Measurements from ENCODE around the gene BCLAF3.

Gene BCLAF3

GRCh38 chrX:20007962-20008622 lies 17.2 kb upstream of the BCLAF3 start:
- Histone ChIP-seq H3K4me2 (ENCODE audit: insufficient read depth, low read length, poor library complexity, severe bottlenecking) (no peak overlapping the region), H3K27me3 (ENCODE audit: control insufficient read depth in 3 of 3, insufficient read depth in 3 of 3, low read depth in 1 of 3, low read length in 3 of 3) (no peaks in the 10 kb centered on the region), H3K79me1 (ENCODE audit: low read depth, low read length) (no peaks in the 10 kb centered on the region), H3K36me3 (replicated peaks in 1 of 2; ENCODE audit: control insufficient read depth in 2 of 2, insufficient read depth in 2 of 2, low read length in 2 of 2) (no peaks in the 10 kb centered on the region), H2AFZ (ENCODE audit: low read length) (no peak overlapping the region), H2BK15ac (ENCODE audit: low read length) (no peak overlapping the region), H3K4me3 (ENCODE audit: low read length in 2 of 2) (no peak overlapping the region), H3K4ac (ENCODE audit: low read length) (no peak overlapping the region), H3K18ac (ENCODE audit: low read length) (no peak overlapping the region), H3K14ac (ENCODE audit: low read length) (no peak overlapping the region), H4K8ac (ENCODE audit: low read depth, low read length) (no peak overlapping the region), H2BK120ac (ENCODE audit: low read depth, low read length) (no peak overlapping the region), H3K23ac (ENCODE audit: low read depth, low read length, poor library complexity) (no peak overlapping the region), H3K4me1 (ENCODE audit: control insufficient read depth in 2 of 2, insufficient read depth in 1 of 2, low read depth in 1 of 2, low read length in 2 of 2) (peaks cover 0 to 6% of the 10 kb centered on the region in 2 donors), H2AK5ac (ENCODE audit: low read depth, low read length) (no peak overlapping the region), H3K27ac (replicated peaks; ENCODE audit: low read length) (no peak overlapping the region), H3K9me3 (replicated peaks in 1 of 2; ENCODE audit: control insufficient read depth in 2 of 2, insufficient read depth in 1 of 2, low read depth in 1 of 2, low read length in 2 of 2) (no peaks in the 10 kb centered on the region), H2BK12ac (ENCODE audit: low read length) (no peak overlapping the region), H4K91ac (ENCODE audit: low read depth, low read length, poor library complexity) (no peak overlapping the region), H3K9ac (ENCODE audit: low read depth, low read length, poor library complexity) (no peak overlapping the region), H2BK5ac (ENCODE audit: low read length) (no peak overlapping the region)
- DNase-seq (ENCODE audit: low spot score), result no peak
- no CpG with 5 or more reads among the region's 7 CpGs for WGBS, 2 donors (ENCODE audit: extremely low coverage in 2 of 2, insufficient read length in 2 of 2, insufficient replicate concordance in 1 of 2)

DNA sequence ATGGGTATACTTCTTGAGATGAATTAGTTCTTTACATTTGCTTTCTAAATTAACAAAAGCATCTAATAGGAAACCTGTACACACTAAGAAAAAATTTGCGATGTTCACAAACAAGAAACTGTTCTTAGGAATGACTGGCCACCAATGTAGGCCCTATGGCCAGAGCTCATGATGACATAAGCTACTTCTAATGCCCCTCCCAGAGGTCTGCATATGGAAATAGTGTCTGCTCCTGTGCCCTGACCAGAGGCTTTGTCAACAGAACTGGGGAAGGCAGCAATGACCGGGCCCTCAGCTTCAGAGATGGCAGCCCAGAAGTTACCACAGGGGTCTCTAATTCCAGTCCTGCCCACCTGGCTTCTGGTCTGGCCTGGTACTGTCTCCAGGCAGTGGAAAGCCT lies 15.0 kb upstream of the BCLAF3 start:
- WGBS, 2 donors (ENCODE audit: extremely low coverage in 2 of 2, insufficient read length in 2 of 2, insufficient replicate concordance in 1 of 2), result no CpG with 5 or more reads among the region's 2 CpGs
- DNase-seq (ENCODE audit: low spot score), result no peak
- H3K79me1 ChIP-seq (ENCODE audit: low read depth, low read length), result no peaks in the 10 kb centered on the region
- no peak overlapping the region for H4K8ac ChIP-seq (ENCODE audit: low read depth, low read length)
- H3K18ac ChIP-seq (ENCODE audit: low read length), result no peak overlapping the region
- H2BK5ac ChIP-seq (ENCODE audit: low read length), result no peak overlapping the region
- no peak overlapping the region for H3K4me3 ChIP-seq (ENCODE audit: low read length in 2 of 2)
- no peak overlapping the region for H3K14ac ChIP-seq (ENCODE audit: low read length)
- H3K4me2 ChIP-seq (ENCODE audit: insufficient read depth, low read length, poor library complexity, severe bottlenecking), result no peak overlapping the region
- no peak overlapping the region for H2BK120ac ChIP-seq (ENCODE audit: low read depth, low read length)
- H3K27me3 ChIP-seq (ENCODE audit: control insufficient read depth in 3 of 3, insufficient read depth in 3 of 3, low read depth in 1 of 3, low read length in 3 of 3), result no peaks in the 10 kb centered on the region
- peaks cover 2 to 10% of the 10 kb centered on the region in 2 donors for H3K4me1 ChIP-seq (ENCODE audit: control insufficient read depth in 2 of 2, insufficient read depth in 1 of 2, low read depth in 1 of 2, low read length in 2 of 2)
- H3K23ac ChIP-seq (ENCODE audit: low read depth, low read length, poor library complexity), result no peak overlapping the region
- no peak overlapping the region for H2AK5ac ChIP-seq (ENCODE audit: low read depth, low read length)
- H2BK15ac ChIP-seq (ENCODE audit: low read length), result no peak overlapping the region
- no peak overlapping the region for H3K27ac ChIP-seq (replicated peaks; ENCODE audit: low read length)
- H2BK12ac ChIP-seq (ENCODE audit: low read length), result no peak overlapping the region
- no peak overlapping the region for H4K91ac ChIP-seq (ENCODE audit: low read depth, low read length, poor library complexity)
- no peak overlapping the region for H2AFZ ChIP-seq (ENCODE audit: low read length)
- H3K9me3 ChIP-seq (replicated peaks in 1 of 2; ENCODE audit: control insufficient read depth in 2 of 2, insufficient read depth in 1 of 2, low read depth in 1 of 2, low read length in 2 of 2), result no peaks in the 10 kb centered on the region
- H3K9ac ChIP-seq (ENCODE audit: low read depth, low read length, poor library complexity), result no peak overlapping the region
- no peaks in the 10 kb centered on the region for H3K36me3 ChIP-seq (replicated peaks in 1 of 2; ENCODE audit: control insufficient read depth in 2 of 2, insufficient read depth in 2 of 2, low read length in 2 of 2)
- H3K4ac ChIP-seq (ENCODE audit: low read length), result no peak overlapping the region

DNA sequence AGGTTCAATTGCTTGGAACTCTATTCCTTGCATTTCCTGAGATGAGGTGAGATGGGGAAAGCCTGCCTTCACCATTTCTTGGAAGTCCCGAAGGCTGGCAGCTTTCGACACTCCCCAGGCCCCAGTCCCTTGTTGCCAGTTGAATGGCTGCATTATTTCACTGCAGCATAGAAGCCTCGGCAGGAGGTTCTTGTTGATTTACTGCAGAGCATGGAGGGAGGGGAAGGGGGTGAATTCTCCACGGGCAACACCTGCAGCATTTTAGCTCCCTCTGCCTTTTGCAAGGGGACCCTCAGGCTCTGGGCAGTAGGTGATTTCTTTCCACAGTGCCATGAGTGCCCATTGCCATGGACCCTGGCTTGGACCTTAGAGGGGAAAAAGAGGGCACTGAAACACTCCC lies 10.7 kb upstream of the BCLAF3 start:
- Histone ChIP-seq H3K4me1 (ENCODE audit: control insufficient read depth in 2 of 2, insufficient read depth in 1 of 2, low read depth in 1 of 2, low read length in 2 of 2) (peaks cover 2 to 4% of the 10 kb centered on the region in 2 donors), H3K79me1 (ENCODE audit: low read depth, low read length) (no peaks in the 10 kb centered on the region), H3K18ac (ENCODE audit: low read length) (no peak overlapping the region), H2BK5ac (ENCODE audit: low read length) (no peak overlapping the region), H4K91ac (ENCODE audit: low read depth, low read length, poor library complexity) (no peak overlapping the region), H3K9ac (ENCODE audit: low read depth, low read length, poor library complexity) (no peak overlapping the region), H2AFZ (ENCODE audit: low read length) (peak overlapping the region; percentile 57), H4K8ac (ENCODE audit: low read depth, low read length) (no peak overlapping the region), H3K27me3 (ENCODE audit: control insufficient read depth in 3 of 3, insufficient read depth in 3 of 3, low read depth in 1 of 3, low read length in 3 of 3) (no peaks in the 10 kb centered on the region), H2AK5ac (ENCODE audit: low read depth, low read length) (no peak overlapping the region), H3K4me3 (ENCODE audit: low read length in 2 of 2) (no peak overlapping the region), H3K9me3 (replicated peaks in 1 of 2; ENCODE audit: control insufficient read depth in 2 of 2, insufficient read depth in 1 of 2, low read depth in 1 of 2, low read length in 2 of 2) (no peaks in the 10 kb centered on the region), H2BK120ac (ENCODE audit: low read depth, low read length) (no peak overlapping the region), H3K27ac (replicated peaks; ENCODE audit: low read length) (no peak overlapping the region), H3K23ac (ENCODE audit: low read depth, low read length, poor library complexity) (no peak overlapping the region), H2BK12ac (ENCODE audit: low read length) (no peak overlapping the region), H2BK15ac (ENCODE audit: low read length) (no peak overlapping the region), H3K4me2 (ENCODE audit: insufficient read depth, low read length, poor library complexity, severe bottlenecking) (no peak overlapping the region), H3K36me3 (replicated peaks in 1 of 2; ENCODE audit: control insufficient read depth in 2 of 2, insufficient read depth in 2 of 2, low read length in 2 of 2) (no peaks in the 10 kb centered on the region), H3K14ac (ENCODE audit: low read length) (no peak overlapping the region), H3K4ac (ENCODE audit: low read length) (no peak overlapping the region)
- no peak for DNase-seq (ENCODE audit: low spot score)
- no CpG with 5 or more reads among the region's 4 CpGs for WGBS, 2 donors (ENCODE audit: extremely low coverage in 2 of 2, insufficient read length in 2 of 2, insufficient replicate concordance in 1 of 2)

GRCh38 chrX:19991350-19991718 lies 473 bp upstream of the BCLAF3 start:
- Histone ChIP-seq H3K27me3 (ENCODE audit: control insufficient read depth in 3 of 3, insufficient read depth in 3 of 3, low read depth in 1 of 3, low read length in 3 of 3) (peaks cover 0 to 3% (median 0%) of the 10 kb centered on the region in 3 experiments), H2BK15ac (ENCODE audit: low read length) (no peak overlapping the region), H3K4me3 (ENCODE audit: low read length in 2 of 2) (peak overlapping the region in 1 of 2 donors; percentile 35), H2AFZ (ENCODE audit: low read length) (peak overlapping the region; percentile 87), H3K27ac (replicated peaks; ENCODE audit: low read length) (no peak overlapping the region), H2BK5ac (ENCODE audit: low read length) (no peak overlapping the region), H3K18ac (ENCODE audit: low read length) (no peak overlapping the region), H3K9me3 (replicated peaks in 1 of 2; ENCODE audit: control insufficient read depth in 2 of 2, insufficient read depth in 1 of 2, low read depth in 1 of 2, low read length in 2 of 2) (no peaks in the 10 kb centered on the region), H3K14ac (ENCODE audit: low read length) (no peak overlapping the region), H4K91ac (ENCODE audit: low read depth, low read length, poor library complexity) (no peak overlapping the region), H3K4me1 (ENCODE audit: control insufficient read depth in 2 of 2, insufficient read depth in 1 of 2, low read depth in 1 of 2, low read length in 2 of 2) (no peaks in the 10 kb centered on the region), H2BK12ac (ENCODE audit: low read length) (no peak overlapping the region), H3K4me2 (ENCODE audit: insufficient read depth, low read length, poor library complexity, severe bottlenecking) (no peak overlapping the region), H3K23ac (ENCODE audit: low read depth, low read length, poor library complexity) (no peak overlapping the region), H3K4ac (ENCODE audit: low read length) (no peak overlapping the region), H3K79me1 (ENCODE audit: low read depth, low read length) (no peaks in the 10 kb centered on the region), H4K8ac (ENCODE audit: low read depth, low read length) (no peak overlapping the region), H3K9ac (ENCODE audit: low read depth, low read length, poor library complexity) (no peak overlapping the region), H3K36me3 (replicated peaks in 1 of 2; ENCODE audit: control insufficient read depth in 2 of 2, insufficient read depth in 2 of 2, low read length in 2 of 2) (peaks cover 0 to 5% of the 10 kb centered on the region in 2 donors), H2BK120ac (ENCODE audit: low read depth, low read length) (no peak overlapping the region), H2AK5ac (ENCODE audit: low read depth, low read length) (no peak overlapping the region)
- no peak for DNase-seq (ENCODE audit: low spot score)
- no CpG with 5 or more reads among the region's 6 CpGs for WGBS, 2 donors (ENCODE audit: extremely low coverage in 2 of 2, insufficient read length in 2 of 2, insufficient replicate concordance in 1 of 2)

All from neuronal stem cell (in vitro differentiated cells).